Keratinocyte (primary cell): ENCODE results near the gene F7. TPM values are rescaled to one million over a fixed set of nuclear protein-coding genes. Genes with fewer than 3 reads are reported as not detected.

Source experiments
- DNase-seq: peaks from one replicate; pipeline ENCODE4 v3.0.0-alpha.2; 2011; ENCODE audit warnings: low read depth, missing footprints, low spot score
- FAIRE-seq: peaks from 2 replicates; lab custom pipeline; 2011; peaks lifted over from hg19 to GRCh38; lab: Jason Lieb, UNC
- H2AFZ ChIP-seq: 2 replicates; pipeline ENCODE4 v1.6.0; 2012; ENCODE audit warnings: low read length, control low read depth, inconsistent platforms; ENCODE audit not compliant: control insufficient read depth
- H3K27ac ChIP-seq: 2 replicates; pipeline ENCODE4 v1.5.1; 2011; ENCODE audit warnings: low read length; ENCODE audit not compliant: control insufficient read depth, insufficient read depth
- H3K27me3 ChIP-seq: 3 replicates; pipeline ENCODE4 v1.6.0; 2011; ENCODE audit warnings: low read length; ENCODE audit not compliant: control insufficient read depth, insufficient read depth; ENCODE audit errors: extremely low read depth
- H3K36me3 ChIP-seq, 2 experiments: 2 replicates in 1 of 2; 3 replicates in 1 of 2; pipeline ENCODE4 v1.5.1; 2011; ENCODE audit warnings: low read length in 2 of 2, mild to moderate bottlenecking in 1 of 2; ENCODE audit not compliant: control insufficient read depth in 2 of 2, insufficient read depth in 2 of 2; ENCODE audit errors: extremely low read depth in 1 of 2
- H3K4me1 ChIP-seq: 3 replicates; pipeline ENCODE4 v1.5.1; 2011; ENCODE audit warnings: low read length; ENCODE audit not compliant: control insufficient read depth, insufficient read depth; ENCODE audit errors: extremely low read depth
- H3K4me2 ChIP-seq: 3 replicates; pipeline ENCODE4 v1.6.0; 2011; ENCODE audit warnings: low read depth, low read length; ENCODE audit not compliant: control insufficient read depth, insufficient read depth; ENCODE audit errors: extremely low read depth
- H3K4me3 ChIP-seq, 3 experiments: fragments of 200-600 bp in 1 of 3; sonication (generic) in 1 of 3; 2 replicates in 2 of 3; 3 replicates in 1 of 3; pipeline ENCODE4 v1.5.1; 2011 to 2016; ENCODE audit warnings: low read length in 3 of 3, mild to moderate bottlenecking in 3 of 3, control low read depth in 2 of 3, inconsistent platforms in 1 of 3, low read depth in 1 of 3, mixed read lengths in 1 of 3, mixed run types in 1 of 3, moderate library complexity in 1 of 3; ENCODE audit not compliant: control insufficient read depth in 2 of 3, insufficient read depth in 2 of 3; ENCODE audit errors: extremely low read depth in 1 of 3
- H3K79me2 ChIP-seq: 2 replicates; pipeline ENCODE4 v1.6.0; 2012; ENCODE audit warnings: low read length; ENCODE audit not compliant: control insufficient read depth, insufficient read depth
- H3K9ac ChIP-seq: 3 replicates; pipeline ENCODE4 v1.6.0; 2011; ENCODE audit warnings: low read length; ENCODE audit not compliant: control insufficient read depth, insufficient read depth; ENCODE audit errors: extremely low read depth
- H3K9me1 ChIP-seq: 3 replicates; pipeline ENCODE4 v1.6.0; 2011; ENCODE audit warnings: low read length; ENCODE audit not compliant: control insufficient read depth, insufficient read depth; ENCODE audit errors: extremely low read depth
- H3K9me3 ChIP-seq: 2 replicates; pipeline ENCODE4 v1.5.1; 2012; ENCODE audit warnings: low read depth, low read length; ENCODE audit not compliant: control insufficient read depth
- H4K20me1 ChIP-seq: 3 replicates; pipeline ENCODE4 v1.6.0; 2011; ENCODE audit warnings: low read length; ENCODE audit not compliant: control insufficient read depth, insufficient read depth; ENCODE audit errors: extremely low read depth
- CTCF ChIP-seq, 3 experiments: IDR thresholded peaks in 1 of 3; conservative IDR thresholded peaks in 1 of 3; optimal IDR thresholded peaks in 1 of 3; 2 replicates in 2 of 3; 3 replicates in 1 of 3; pipeline versions ENCODE3 to v1.5.1; 2011; ENCODE audit warnings: low read length in 3 of 3, mild to moderate bottlenecking in 3 of 3, moderate library complexity in 2 of 3, control low read depth in 1 of 3, inconsistent platforms in 1 of 3; ENCODE audit not compliant: insufficient read depth in 2 of 3; ENCODE audit errors: extremely low read depth in 1 of 3
- EZH2 ChIP-seq: IDR thresholded peaks from one replicate; pipeline ENCODE4 v1.6.1; 2012; ENCODE audit warnings: inconsistent platforms, mild to moderate bottlenecking, low read length, moderate library complexity
- dilution Hi-C: fragments of 300-500 bp; cut with MboI; formaldehyde crosslinking; loops from one replicate; pipeline ENCODE4 v1.7.0; 2020; ENCODE audit warnings: low sequenced_read_pairs; ENCODE audit not compliant: extremely low pct_ligation_motif_present
- polyA plus RNA-seq, 5 experiments: library from polyadenylated mRNA; depleted of rRNA in 3 of 5; stranded (reverse) in 3 of 5; stranded (forward) in 1 of 5; unstranded in 1 of 5; fragments of >200 nt; gene quantifications; 1 replicate in 1 of 5; 2 replicates in 3 of 5; 3 replicates in 1 of 5; pipeline versions ENCODE4 v1.2.1 to v1.2.3, GENCODE V29; 2011 to 2012; ENCODE audit warnings: missing spikeins in 2 of 5, low read depth in 1 of 5, low replicate concordance in 1 of 5

F7 gene
- polyA plus RNA-seq, 1 donor (not counting 4 experiments of a cell fraction or from before 2014, with no cell fraction given): not detected

DNA sequence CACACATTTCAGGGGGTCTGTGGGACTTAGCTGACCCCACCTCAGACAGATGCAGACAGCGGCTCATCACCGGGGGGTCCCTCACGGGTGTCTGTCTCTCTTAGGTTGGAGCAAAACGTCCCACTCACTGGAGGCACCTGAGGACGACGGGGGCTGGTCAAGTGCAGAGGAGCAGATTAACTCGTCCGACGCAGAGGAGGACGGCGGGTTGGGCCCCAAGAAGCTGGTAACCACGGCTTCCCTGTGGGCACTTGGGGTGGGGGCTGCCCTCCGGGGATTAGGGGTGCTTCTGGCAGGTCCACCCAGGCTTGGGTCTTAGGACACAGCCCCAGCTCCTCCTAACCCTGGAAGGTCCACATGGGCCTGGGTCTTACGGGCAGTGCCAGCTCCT, 11.2 kb upstream of the F7 start:
- Histone ChIP-seq H3K9me1 (no peaks in the 10 kb centered on the region), H3K9ac (no peak overlapping the region), H3K36me3 (no peaks in the 10 kb centered on the region), H2AFZ (no peak overlapping the region), H3K4me1 (no peaks in the 10 kb centered on the region), H4K20me1 (no peaks in the 10 kb centered on the region), H3K27ac (no peak overlapping the region), H3K9me3 (no peaks in the 10 kb centered on the region), H3K79me2 (no peaks in the 10 kb centered on the region), H3K4me3 (no peak overlapping the region), H3K4me2 (no peak overlapping the region), H3K27me3 (no peaks in the 10 kb centered on the region)
- FAIRE-seq: no peak
- dilution Hi-C loops: no loop called here
- TF ChIP-seq EZH2: no peak
- no peak for TF ChIP-seq CTCF (optimal IDR thresholded peaks at IDR 0.05 in 1 of 3, IDR thresholded peaks at IDR 0.05 in 1 of 3, conservative IDR thresholded peaks at IDR 0.05 in 1 of 3; ENCODE audit: extremely low read depth in 1 of 3, insufficient read depth in 2 of 3, low read length in 3 of 3)
- no peak for DNase-seq

- Histone ChIP-seq H3K4me3 (no peak overlapping the region), H2AFZ (no peak overlapping the region), H3K9me1 (no peaks in the 10 kb centered on the region), H3K9me3 (no peaks in the 10 kb centered on the region), H4K20me1 (no peaks in the 10 kb centered on the region), H3K36me3 (no peaks in the 10 kb centered on the region), H3K4me1 (no peaks in the 10 kb centered on the region), H3K9ac (no peak overlapping the region), H3K27ac (no peak overlapping the region), H3K27me3 (no peaks in the 10 kb centered on the region), H3K4me2 (no peak overlapping the region), H3K79me2 (no peaks in the 10 kb centered on the region)
- DNase-seq (no peak), FAIRE-seq (no peak)
- no peak for TF ChIP-seq CTCF (optimal IDR thresholded peaks at IDR 0.05 in 1 of 3, IDR thresholded peaks at IDR 0.05 in 1 of 3, conservative IDR thresholded peaks at IDR 0.05 in 1 of 3; ENCODE audit: extremely low read depth in 1 of 3, insufficient read depth in 2 of 3, low read length in 3 of 3)
- TF ChIP-seq EZH2: no peak
- dilution Hi-C loops: no loop called here
Measured at GRCh38 chr13:113095146-113096051, 10.2 kb upstream of the F7 start.
